Liver (tissue), 9 donors: ENCODE data around the gene SATB2. TPM values are rescaled to one million over a fixed set of nuclear protein-coding genes. Genes with fewer than 3 reads are reported as not detected.
A peak's percentile ranks its signal among the peaks of the same experiment; 100 is the strongest.

Experiments
- DNase-seq: peaks from one replicate; pipeline ENCODE4 v3.0.0-alpha.2; 2017; ENCODE audit warnings: low spot score
- H3K27ac ChIP-seq, 2 donors: one replicate each; pipeline ENCODE4 v1.7.0; 2013; ENCODE audit warnings: inconsistent platforms in 2 of 2, low read length in 2 of 2, control low read depth in 1 of 2, low read depth in 1 of 2, mild to moderate bottlenecking in 1 of 2
- H3K27me3 ChIP-seq, 4 donors: one replicate each; pipeline versions ENCODE4 v1.6.1 to v1.7.0; 2013; ENCODE audit warnings: low read length in 3 of 4, inconsistent platforms in 1 of 4, mild to moderate bottlenecking in 1 of 4, moderate library complexity in 1 of 4; ENCODE audit not compliant: control insufficient read depth in 4 of 4, insufficient read depth in 4 of 4
- H3K36me3 ChIP-seq, 4 donors: one replicate each; pipeline versions ENCODE4 v1.6.1 to v1.7.0; 2013; ENCODE audit warnings: low read length in 3 of 4, mild to moderate bottlenecking in 3 of 4, low read depth in 1 of 4, moderate library complexity in 1 of 4; ENCODE audit not compliant: control insufficient read depth in 4 of 4, insufficient read depth in 3 of 4
- H3K4me1 ChIP-seq, 4 donors: one replicate each; pipeline versions ENCODE4 v1.6.1 to v1.7.0; 2013; ENCODE audit warnings: low read length in 3 of 4, mild to moderate bottlenecking in 3 of 4, moderate library complexity in 1 of 4; ENCODE audit not compliant: control insufficient read depth in 4 of 4, insufficient read depth in 4 of 4
- H3K4me3 ChIP-seq, 3 donors: one replicate each; pipeline versions ENCODE4 v1.6.1 to v1.7.0; 2013; ENCODE audit warnings: low read length in 3 of 3, control low read depth in 1 of 3, low read depth in 1 of 3, mild to moderate bottlenecking in 1 of 3
- H3K9ac ChIP-seq, 2 donors: one replicate each; pipeline ENCODE4 v1.7.0; 2013; ENCODE audit warnings: low read length in 2 of 2, mild to moderate bottlenecking in 2 of 2, moderate library complexity in 2 of 2, control low read depth in 1 of 2, low read depth in 1 of 2
- H3K9me3 ChIP-seq, 4 donors: one replicate each; pipeline versions ENCODE4 v1.6.1 to v1.7.0; 2013; ENCODE audit warnings: low read length in 3 of 4; ENCODE audit not compliant: control insufficient read depth in 4 of 4
- ATF3 ChIP-seq: IDR thresholded peaks from 2 replicates; pipeline ENCODE4 v1.6.1; 2016; ENCODE audit warnings: antibody characterized with exemption
- EGR1 ChIP-seq, 2 donors: IDR thresholded peaks; 2 replicates each; pipeline ENCODE4 v1.6.1; 2016 to 2018; ENCODE audit warnings: antibody characterized with exemption in 2 of 2, low read depth in 2 of 2
- FOXA1 ChIP-seq: IDR thresholded peaks from 2 replicates; pipeline ENCODE4 v1.6.1; 2016; ENCODE audit warnings: antibody characterized with exemption
- FOXA2 ChIP-seq: IDR thresholded peaks from 2 replicates; pipeline ENCODE4 v1.6.1; 2016; ENCODE audit warnings: antibody characterized with exemption
- HNF4A ChIP-seq, 2 donors: conservative IDR thresholded peaks; 2 replicates each; pipeline ENCODE4 v1.6.1; 2016; ENCODE audit warnings: antibody characterized with exemption in 2 of 2, mild to moderate bottlenecking in 2 of 2
- HNF4G ChIP-seq: IDR thresholded peaks from 2 replicates; pipeline ENCODE4 v1.6.1; 2016; ENCODE audit warnings: antibody characterized with exemption
- JUND ChIP-seq, 2 donors: IDR thresholded peaks; 2 replicates each; pipeline ENCODE4 v1.6.1; 2016; ENCODE audit warnings: antibody characterized with exemption in 2 of 2
- MAX ChIP-seq: IDR thresholded peaks from 2 replicates; pipeline ENCODE4 v1.6.1; 2016; ENCODE audit warnings: antibody characterized with exemption
- NR2F2 ChIP-seq: IDR thresholded peaks from 2 replicates; pipeline ENCODE4 v1.6.1; 2016; ENCODE audit warnings: antibody characterized with exemption
- RXRA ChIP-seq, 2 donors: IDR thresholded peaks; 2 replicates each; pipeline ENCODE4 v1.6.1; 2017 to 2018; ENCODE audit warnings: antibody characterized with exemption in 2 of 2, mild to moderate bottlenecking in 1 of 2
- WGBS: extraction: QIAGEN DNeasy Blood & Tissue Kit; methylation state at CpG from one replicate; pipeline ENCODE4 v1.1.7; 2013; 5-methylcytosine and 5-hydroxymethylcytosine counted together
- polyA plus RNA-seq, 2 donors: library from polyadenylated mRNA; stranded (reverse) in 1 of 2; unstranded in 1 of 2; fragments of 200-250 nt in 1 of 2; fragments of >200 nt in 1 of 2; fragmentation: Nextera tagmentation in 1 of 2; extraction: Ambion mirVana in 1 of 2; gene quantifications; one replicate each; pipeline versions ENCODE4 v1.2.1 to v1.2.3, GENCODE V29; 2013 to 2015
- total RNA-seq, 2 donors: library from RNA; depleted of rRNA; stranded (reverse); fragments of >200 nt; gene quantifications; one replicate each; pipeline ENCODE4 v1.2.3, GENCODE V29; 2014
- TF ChIP-seq, protein P1 (sequence below): IDR thresholded peaks from 2 replicates; pipeline ENCODE4 v1.6.1; 2016; ENCODE audit warnings: antibody characterized with exemption
- donor health status: healthy.
- donor health status: healthy.
- donor health status: healthy.
- donor health status: healthy.
- donor health status: healthy.

Gene SATB2
- total and polyA plus RNA-seq, 4 donors = 0.19 to 2.3 (median 0.91) TPM

GRCh38 chr2:199428291-199428690 is 29.4 kb downstream of the SATB2 start:
- peaks cover 0 to 1% (median 0%) of the 10 kb centered on the region in 4 donors for H3K36me3 ChIP-seq
- H3K27ac ChIP-seq = no peak overlapping the region
- TF ChIP-seq ATF3 (no peak), MAX (no peak), HNF4A (conservative IDR thresholded peaks at IDR 0.05) (peak in 1 of 2 donors; percentile 17)
- TF ChIP-seq, protein P1, sequence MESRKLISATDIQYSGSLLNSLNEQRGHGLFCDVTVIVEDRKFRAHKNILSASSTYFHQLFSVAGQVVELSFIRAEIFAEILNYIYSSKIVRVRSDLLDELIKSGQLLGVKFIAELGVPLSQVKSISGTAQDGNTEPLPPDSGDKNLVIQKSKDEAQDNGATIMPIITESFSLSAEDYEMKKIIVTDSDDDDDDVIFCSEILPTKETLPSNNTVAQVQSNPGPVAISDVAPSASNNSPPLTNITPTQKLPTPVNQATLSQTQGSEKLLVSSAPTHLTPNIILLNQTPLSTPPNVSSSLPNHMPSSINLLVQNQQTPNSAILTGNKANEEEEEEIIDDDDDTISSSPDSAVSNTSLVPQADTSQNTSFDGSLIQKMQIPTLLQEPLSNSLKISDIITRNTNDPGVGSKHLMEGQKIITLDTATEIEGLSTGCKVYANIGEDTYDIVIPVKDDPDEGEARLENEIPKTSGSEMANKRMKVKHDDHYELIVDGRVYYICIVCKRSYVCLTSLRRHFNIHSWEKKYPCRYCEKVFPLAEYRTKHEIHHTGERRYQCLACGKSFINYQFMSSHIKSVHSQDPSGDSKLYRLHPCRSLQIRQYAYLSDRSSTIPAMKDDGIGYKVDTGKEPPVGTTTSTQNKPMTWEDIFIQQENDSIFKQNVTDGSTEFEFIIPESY = no peak
- 64% methylated on average over 3 of the region's 3 CpGs for WGBS
- no peaks in the 10 kb centered on the region for H3K4me1 ChIP-seq
- no peak overlapping the region for H3K4me3 ChIP-seq
- no peaks in the 10 kb centered on the region for H3K9me3 ChIP-seq
- no peak for DNase-seq
- H3K9ac ChIP-seq = no peak overlapping the region
- no peaks in the 10 kb centered on the region for H3K27me3 ChIP-seq

GRCh38 chr2:199424160-199424559 is 33.6 kb downstream of the SATB2 start:
- WGBS = 83% methylated on average over 4 of the region's 4 CpGs
- no peak for TF ChIP-seq FOXA1
- H3K4me1 ChIP-seq = no peaks in the 10 kb centered on the region
- no peaks in the 10 kb centered on the region for H3K27me3 ChIP-seq
- H3K4me3 ChIP-seq = no peak overlapping the region
- DNase-seq = no peak
- H3K27ac ChIP-seq = no peak overlapping the region
- no peaks in the 10 kb centered on the region for H3K9me3 ChIP-seq
- H3K36me3 ChIP-seq = peaks cover 0 to 1% (median 0%) of the 10 kb centered on the region in 4 donors
- H3K9ac ChIP-seq = no peak overlapping the region

DNA sequence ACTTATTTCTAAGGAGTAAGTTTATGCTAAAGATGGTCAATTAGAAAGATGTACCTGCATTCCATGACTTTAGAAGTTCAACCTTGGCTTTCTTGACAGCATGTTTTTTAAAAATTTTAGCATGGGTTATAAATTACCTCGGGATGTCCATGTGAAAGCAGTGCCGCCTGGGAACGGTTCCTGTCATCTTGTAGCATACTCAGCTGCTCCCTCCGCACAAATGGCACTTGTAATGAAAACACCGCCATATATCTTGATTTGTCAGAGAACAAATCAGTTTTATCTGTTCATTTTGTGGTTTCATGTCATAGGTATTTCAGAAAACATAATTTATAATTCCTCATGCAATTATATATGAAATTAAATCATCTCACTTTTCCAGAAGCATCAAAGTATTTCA is 38.3 kb downstream of the SATB2 start:
- Histone ChIP-seq H3K4me3 (no peak overlapping the region), H3K4me1 (no peaks in the 10 kb centered on the region), H3K9me3 (no peaks in the 10 kb centered on the region), H3K27ac (no peak overlapping the region), H3K36me3 (peaks cover 0 to 1% (median 0%) of the 10 kb centered on the region in 4 donors), H3K27me3 (no peaks in the 10 kb centered on the region), H3K9ac (no peak overlapping the region)
- DNase-seq = no peak
- WGBS = 93% methylated on average over 5 of the region's 5 CpGs
- TF ChIP-seq MAX (no peak), EGR1 (IDR thresholded peaks at IDR 0.05; ENCODE audit: low read depth in 2 of 2) (no peak), HNF4G (no peak), FOXA2 (no peak), RXRA (IDR thresholded peaks at IDR 0.05) (no peak)

GRCh38 chr2:199414465-199414864 is 43.3 kb downstream of the SATB2 start:
- 80% methylated on average over 7 of the region's 7 CpGs for WGBS
- Histone ChIP-seq H3K4me1 (no peaks in the 10 kb centered on the region), H3K36me3 (no peaks in the 10 kb centered on the region), H3K9ac (no peak overlapping the region), H3K4me3 (no peak overlapping the region), H3K27ac (no peak overlapping the region), H3K9me3 (no peaks in the 10 kb centered on the region), H3K27me3 (no peaks in the 10 kb centered on the region)
- DNase-seq = no peak
- TF ChIP-seq HNF4A (conservative IDR thresholded peaks at IDR 0.05) (no peak), NR2F2 (no peak), HNF4G (no peak), MAX (no peak), JUND (IDR thresholded peaks at IDR 0.05) (no peak)
